ENCODE data around the gene SLC5A6.

SLC5A6 gene

DNA sequence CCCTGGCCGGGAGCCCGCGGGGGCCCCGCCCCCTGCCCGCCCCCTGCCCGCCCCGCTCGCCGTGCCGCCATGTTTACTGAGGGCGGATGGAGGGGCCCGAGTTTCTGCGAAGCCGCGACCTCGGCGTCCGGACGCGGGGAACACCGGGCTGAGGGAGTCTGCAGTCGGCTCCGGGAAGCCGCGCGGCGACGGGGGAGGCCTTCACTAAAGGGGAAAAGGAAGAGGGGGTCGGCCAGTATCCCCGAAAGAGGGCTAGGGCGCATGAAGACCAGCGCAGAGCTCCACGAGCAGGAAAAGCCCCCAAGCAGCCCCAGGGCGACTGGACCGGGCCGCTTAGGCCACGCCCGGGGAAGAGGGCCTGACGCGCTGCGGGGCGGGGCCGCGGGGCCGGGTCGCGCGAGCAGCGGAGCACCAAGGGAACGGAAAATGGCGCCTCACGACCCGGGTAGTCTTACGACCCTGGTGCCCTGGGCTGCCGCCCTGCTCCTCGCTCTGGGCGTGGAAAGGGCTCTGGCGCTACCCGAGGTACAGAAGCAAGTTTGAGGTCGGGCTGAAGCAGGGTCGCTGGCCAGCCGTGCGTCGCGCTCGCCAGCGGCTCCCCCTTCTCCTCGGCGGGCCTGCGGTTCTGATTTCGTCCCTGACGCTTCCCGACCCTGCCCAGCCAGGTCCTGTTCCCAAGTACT, at the start of gene SLC5A6, which contains the start of gene ATRAID:
TSS of gene SLC5A6 (minus strand) at position 326 of the 683 bp plus-strand sequence. CDS start 4,618 bp downstream, outside the sequence.
TSS of gene ATRAID (plus strand) at position 99 of the 683 bp plus-strand sequence. CDS start at position 427, 328 bp downstream.
- peak; percentile 86 for DNase-seq

DNA sequence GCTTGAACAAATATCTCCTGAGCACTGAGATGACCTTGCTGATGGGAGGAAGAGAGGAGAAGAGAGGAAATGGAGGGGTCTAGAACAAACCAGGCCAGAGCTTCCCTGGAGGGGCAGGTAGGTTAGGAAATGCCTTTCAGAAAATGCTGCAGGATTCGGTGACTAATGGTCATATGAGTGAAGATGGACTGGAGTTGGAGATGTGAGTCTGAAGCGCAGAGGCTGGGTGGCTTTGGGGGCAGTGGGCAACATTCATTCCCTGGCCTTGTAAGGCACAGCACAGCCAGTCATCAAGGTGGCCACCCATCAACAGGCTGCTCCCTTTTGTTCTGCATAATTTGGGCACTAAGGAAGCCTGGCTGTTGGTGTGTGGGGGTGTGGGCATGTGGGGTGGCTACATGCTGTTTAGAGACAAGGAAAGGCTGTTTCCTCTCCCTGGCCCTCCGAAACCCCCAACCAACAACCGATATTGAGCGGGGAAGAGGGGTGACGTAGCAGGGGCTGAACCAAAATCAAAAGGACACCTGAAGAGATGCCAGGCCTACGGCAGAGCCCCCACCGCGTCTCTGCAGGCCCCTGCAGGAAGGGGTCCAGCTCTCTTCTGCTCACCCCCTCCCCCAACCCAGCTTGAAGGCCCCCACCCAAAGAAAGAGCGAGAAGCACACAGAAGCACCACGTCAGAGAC, 49.3 kb upstream of the SLC5A6 start:
- DNase-seq: no peak

DNA sequence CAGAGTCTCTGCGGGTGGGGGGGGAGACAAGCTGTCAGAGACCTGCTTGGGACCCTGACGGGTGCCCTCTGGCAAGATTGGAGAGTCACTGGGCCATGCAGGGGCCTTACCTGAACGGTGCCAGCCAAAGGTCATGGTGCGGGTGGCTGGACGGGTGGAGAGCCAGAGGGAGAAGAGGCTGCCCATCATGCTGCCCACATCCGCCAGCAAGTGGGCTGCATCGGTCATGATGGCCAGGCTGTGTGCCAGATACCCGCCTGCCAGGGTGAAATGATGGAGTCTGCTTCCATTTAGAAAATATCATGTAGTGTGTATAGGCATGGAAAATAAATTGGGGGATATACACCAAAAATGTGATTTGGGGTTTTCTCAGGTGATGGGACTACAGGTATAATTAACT, 46.0 kb upstream of the SLC5A6 start:
- no peak for DNase-seq

DNA sequence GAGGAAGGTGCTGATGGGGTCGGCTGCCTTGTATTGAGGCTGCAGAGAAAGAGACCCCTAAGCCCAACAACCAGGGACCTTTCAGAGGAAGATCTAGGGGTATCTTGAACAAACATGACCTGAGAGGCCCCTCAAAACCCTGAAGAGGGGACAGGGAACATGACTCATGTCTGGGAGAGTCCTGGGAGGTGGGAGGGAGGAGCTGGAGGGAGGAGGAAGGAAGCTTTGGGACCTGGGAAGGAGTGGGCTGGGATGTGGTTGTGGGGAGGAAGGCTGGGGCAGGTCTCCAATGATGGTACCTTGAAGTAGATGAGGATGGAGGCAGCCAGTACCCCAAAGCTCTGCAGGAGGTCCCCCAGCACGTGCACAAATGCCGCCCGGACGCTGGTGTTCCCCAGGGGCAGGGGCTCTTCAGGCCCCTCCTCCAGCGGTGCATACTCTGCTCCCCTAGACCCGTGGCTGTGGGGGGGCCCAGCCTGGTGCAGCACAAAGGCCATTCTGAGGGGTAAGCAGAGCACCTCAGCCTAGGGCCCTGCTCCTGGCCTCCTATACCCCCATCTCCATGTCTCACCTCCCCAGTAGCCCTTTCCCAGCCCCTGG, 44.9 kb upstream of the SLC5A6 start:
- no peak for DNase-seq

DNA sequence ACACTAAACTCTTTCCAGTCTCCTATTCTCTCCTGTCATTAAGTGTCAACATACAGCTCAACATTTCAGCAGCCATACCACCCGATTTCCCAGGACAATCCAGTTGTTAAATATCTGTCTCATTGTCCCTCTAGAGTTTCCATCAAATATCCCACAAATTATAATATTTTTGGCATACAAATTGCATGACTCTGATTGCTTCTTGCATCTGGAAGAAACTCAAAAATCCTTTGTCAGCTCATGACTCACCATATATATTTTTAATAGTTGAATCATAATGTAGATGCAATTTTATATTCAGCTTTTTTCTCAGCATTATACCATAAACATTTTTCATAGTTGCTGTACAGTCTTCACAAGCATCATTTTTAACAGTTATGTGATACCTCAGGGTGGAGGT, 43.6 kb upstream of the SLC5A6 start:
- DNase-seq: no peak

DNA sequence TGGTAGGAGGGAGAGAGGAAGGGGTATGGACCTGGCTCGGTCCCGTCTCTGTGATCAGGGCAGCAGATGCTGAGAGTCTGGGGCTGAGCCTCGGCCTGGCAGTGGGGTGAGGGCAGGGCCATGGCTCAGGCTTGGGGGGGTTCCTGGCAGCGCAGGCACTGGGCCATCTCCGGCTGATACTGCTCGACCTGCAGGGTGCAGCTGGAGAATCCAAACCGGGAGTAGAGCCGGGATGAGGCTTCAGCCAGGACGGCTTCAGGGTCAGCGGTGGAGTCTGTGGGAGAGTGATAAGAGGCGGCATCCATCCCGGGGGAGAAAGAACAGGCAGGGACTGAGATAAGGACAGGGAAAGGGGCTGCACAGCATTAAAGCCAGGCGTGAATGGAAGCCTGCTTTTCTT, 43.1 kb upstream of the SLC5A6 start:
- DNase-seq: no peak

DNA sequence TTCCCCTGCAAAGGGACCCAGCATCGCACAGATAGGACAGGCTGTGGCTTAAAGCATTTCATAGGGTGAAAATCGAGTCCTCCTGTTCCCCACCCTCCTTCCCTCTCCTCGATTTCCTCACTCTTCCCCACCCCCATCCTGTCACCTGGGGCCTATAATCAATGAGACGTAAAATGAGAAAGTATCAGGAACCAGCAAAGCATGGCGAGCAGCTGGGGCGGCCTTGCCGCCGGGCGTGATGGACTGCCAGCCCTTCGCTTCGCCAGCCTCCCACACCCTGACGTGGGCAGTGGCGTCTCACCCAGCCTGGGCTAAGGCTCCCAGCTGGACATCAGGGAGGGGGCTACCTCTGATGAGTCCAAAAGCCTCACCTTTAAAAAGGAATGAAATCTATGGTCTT, 39.7 kb upstream of the SLC5A6 start:
- DNase-seq: no peak

DNA sequence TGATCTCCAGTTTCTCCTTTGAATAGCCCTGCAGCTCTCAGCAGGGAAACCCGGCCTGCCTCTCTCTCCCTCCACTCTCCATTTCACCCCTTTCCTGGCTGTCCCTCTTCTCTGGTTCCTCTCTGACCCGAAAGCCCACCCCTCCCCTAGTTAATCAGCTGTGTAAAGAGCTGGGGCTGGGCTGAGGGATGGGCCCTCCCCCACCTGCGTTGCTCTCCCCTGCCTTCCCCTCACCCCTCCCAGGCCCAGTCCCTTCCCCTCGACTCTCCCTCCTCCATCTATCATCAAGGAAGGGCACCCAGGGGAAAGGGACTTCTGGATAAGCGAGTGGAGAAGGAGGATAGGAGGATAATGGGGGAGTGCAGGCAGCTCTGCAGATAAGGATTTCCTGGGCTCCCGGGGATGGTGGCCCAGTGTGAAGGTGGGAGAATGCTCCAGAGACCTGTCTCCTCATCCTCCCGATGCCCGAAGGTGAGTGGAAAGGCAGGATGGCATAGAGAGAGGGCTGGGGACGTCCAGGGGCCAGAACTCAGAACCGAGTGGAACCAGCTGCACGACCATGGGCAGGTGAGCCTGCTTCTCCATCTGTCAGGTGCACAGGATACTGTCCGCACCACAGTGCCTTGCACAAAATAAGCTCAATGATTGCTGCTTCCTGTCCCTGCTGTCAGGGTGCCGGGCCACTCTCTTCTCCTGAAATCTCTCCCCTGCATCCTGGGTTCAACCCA, 38.7 kb upstream of the SLC5A6 start:
- DNase-seq: no peak

DNA sequence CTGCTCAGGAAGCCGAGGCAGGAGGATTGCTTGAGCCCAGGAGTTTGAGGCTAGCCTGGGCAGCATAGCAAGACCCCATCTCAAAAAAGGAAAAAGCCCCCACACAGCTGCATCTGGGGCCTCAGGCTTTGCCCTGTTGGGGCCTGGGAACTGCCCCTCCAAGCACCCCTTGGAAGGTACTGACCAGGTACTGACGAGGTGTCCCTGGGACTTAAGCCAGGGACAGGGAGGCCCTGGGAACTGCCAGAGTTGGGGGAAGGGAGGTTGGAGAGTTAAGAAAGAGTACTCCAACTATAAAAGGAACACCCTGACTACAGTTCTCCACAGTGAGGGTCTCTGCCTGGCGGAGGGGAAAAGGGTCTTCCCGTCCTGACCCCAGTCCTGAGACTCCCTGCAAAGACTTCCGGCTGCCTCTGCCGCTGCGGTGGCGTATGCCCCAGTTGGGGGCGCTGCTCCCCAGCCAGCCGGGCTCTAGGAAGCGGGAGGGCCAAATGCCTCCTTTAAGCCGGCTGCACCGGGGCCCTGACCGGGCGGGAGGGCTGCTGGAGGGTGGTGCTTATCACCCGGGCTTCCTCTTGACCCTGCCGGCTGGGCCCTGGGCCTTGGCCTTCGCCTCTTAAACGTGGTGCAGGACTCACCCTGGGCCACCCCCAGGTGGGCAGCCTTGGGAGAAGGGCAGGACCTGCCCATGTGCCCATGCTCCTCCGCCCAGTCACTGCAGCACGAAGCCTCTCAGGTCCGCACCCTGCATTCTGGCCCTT, 38.0 kb upstream of the SLC5A6 start:
- DNase-seq: peak; percentile 19

DNA sequence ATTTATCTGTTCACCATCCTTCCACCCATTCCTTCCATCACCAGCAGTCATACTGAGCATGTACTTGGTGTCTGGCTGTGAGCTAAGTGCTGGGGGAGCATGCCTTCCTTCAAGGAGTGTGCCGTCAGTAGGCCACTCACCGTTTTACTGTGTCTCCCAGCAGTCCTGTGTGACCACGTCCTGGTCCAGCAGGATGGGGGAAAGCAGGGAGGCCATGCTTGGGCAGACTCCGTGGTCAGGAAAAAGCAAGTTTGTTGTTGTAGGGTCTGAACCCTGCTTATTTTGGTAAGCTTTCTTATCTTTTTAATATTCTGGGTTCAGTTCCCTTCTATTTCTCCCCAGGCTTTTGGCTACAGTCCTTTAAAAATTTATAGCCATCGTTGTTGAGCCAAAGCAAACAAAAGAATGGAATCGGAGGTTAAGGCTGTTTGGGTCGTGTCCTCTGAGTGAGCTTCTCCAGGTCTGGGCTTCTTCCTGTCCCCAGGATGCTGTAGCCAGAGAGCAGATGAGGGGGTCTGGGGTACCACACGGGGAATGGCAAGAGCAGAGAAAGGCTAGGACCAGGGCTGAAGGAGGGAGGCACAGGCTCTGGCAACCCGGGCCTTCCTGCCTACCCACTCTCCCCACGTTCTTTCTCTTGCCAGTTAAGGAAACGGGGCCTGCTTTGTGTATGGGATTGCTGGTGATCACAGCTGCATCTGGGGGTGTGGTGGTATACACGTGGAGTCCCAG, 37.3 kb upstream of the SLC5A6 start:
- DNase-seq: no peak

DNA sequence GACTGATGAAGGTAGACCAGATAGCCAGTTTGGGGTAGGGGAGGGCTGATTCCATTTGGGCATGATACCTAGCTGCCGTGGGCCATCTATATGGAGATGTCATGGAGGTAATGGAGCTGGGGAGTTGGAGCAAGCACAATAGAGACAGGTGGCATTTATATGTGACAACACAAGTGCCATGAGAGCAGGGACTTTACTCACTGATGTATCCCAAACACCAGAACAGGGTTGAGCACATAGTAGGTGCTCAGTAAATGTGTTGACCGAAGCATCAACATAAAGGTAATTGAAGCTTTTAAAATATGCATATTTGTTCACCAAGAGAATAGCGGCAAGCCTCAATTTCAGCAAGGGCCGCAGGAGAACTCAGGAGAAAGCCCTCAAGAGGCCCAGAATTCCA, 35.8 kb upstream of the SLC5A6 start:
- no peak for DNase-seq

DNA sequence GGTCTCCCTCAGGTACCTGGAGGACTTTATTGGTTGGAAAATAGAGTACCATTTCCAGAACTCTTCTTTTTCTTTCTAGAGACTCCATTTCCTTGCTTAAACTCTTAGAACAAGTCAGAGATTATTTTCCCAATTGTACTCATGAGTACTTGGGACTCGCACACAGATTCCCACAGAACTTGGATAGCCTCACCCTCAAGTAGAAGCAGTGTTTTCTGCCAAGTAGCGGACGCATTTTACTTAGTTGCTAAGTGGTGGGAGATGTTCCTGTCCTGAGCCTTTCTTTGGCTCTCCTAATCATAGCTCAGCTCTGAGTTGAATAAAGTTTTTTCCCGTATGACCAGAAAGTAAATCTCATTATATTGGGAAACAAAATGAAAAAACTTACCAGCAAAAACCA, 33.6 kb upstream of the SLC5A6 start:
- no peak for DNase-seq

DNA sequence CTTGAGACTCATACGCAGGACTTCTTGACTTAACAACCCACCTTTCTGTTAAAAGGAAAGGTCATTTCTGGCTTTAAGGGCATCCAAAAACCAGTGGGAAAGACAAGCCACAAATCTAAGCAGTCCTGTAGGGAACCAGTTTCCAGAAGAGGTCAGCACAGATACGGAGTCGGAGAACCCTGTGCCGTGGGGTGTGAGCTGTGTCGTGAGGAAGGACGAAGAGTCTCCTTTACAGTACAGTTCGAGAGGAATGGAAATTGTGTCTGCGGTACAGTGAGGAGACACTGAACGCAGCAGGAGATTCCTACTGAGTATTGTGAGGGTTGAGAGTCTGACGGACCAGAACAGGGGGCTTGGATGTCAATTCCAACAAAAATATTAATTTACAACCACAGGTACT, 33.0 kb upstream of the SLC5A6 start:
- no peak for DNase-seq

DNA sequence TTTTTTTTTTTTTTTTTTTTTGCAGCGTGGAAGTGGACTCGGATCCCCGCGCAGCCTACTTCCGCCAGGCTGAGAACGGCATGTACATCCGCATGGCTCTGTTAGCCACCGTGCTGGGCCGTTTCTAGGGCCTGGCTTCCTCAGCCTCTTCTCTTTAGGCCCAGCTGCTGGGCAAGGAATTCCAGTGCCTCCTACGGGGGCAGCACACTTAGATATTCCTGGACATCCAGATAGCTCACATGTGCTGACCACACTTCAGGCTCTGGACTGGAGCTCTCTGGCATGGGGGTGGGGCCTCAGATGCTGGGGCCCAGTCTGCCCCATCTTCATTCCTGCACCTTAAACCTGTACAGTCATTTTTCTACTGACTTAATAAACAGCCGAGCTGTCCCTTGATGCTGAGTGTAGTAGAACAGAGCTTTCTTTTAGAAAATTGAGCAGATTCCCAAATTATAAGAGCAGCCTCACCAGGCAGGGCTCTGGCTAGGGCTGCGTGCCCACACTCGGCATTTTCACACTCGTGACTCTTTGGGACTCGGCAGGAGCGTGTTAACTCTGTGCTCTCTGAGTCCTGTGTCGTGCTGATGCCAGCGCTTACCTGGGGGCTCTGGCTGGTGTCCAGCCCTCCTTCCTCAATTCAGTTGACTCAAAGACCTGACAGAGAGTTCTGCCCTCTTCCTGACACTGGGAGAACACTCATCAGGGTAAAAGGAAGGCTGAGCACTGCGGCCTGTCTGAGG, 31.5 kb upstream of the SLC5A6 start:
- no peak for DNase-seq

DNA sequence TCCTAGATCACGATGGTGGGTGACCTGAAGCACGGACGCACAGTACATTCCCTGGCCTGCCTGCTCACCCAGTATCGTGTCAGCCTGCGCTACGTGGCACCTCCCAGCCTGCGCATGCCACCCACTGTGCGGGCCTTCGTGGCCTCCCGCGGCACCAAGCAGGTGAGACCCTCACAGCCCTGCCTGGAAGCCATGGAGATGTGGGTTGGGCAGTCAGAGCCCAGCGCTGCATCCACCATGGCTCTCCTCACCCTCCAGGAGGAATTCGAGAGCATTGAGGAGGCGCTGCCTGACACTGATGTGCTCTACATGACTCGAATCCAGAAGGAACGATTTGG, 30.5 kb upstream of the SLC5A6 start:
- DNase-seq: no peak

DNA sequence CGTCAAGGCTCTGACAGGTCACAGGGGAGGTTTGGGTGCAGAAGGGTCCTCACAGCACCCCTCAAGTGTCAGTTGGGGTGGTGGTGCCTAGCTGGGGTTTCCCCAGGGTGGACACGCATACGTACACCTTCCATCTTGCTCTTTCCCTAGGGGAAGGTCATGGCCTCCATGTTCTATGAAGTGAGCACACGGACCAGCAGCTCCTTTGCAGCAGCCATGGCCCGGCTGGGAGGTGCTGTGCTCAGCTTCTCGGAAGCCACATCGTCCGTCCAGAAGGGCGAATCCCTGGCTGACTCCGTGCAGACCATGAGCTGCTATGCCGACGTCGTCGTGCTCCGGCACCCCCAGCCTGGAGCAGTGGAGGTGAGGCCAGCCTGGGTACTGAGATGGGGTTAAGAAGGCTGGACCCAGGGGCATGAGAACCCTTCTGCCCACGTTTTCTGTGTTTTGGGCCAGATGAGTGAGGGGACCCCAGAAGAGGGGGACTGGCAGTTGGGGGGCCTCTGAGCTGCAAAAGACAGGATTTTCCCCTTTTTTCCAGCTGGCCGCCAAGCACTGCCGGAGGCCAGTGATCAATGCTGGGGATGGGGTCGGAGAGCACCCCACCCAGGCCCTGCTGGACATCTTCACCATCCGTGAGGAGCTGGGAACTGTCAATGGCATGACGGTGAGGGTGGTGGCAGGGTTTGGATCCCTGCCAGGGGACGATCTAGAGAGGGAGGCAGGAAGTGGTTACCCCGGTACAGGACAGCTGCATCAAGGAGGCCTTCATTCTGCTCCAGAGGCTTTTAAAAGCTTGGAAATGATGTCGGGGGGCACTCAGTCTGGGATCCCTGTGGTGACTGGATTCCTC, 29.9 kb upstream of the SLC5A6 start:
- no peak for DNase-seq

DNA sequence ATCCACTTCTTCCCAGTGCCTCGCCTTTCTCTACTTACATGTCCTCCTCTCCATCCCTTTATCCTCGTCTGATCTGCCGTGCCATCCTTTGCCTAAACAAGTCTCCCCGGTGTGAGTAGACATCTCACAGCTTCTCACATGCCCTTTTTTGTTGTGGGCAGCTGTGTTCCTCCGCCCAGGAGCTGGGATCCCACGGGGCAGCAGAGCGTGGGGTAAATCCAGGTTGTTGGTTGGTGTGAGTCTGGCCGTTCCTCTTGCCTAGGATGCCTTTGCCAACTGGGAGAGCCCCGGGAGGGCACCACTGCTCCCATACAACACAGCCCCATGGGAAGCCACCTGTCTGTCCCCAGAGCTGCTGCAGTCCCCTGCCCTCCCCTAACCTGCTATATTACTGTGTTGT, 28.3 kb upstream of the SLC5A6 start:
- DNase-seq: no peak

DNA sequence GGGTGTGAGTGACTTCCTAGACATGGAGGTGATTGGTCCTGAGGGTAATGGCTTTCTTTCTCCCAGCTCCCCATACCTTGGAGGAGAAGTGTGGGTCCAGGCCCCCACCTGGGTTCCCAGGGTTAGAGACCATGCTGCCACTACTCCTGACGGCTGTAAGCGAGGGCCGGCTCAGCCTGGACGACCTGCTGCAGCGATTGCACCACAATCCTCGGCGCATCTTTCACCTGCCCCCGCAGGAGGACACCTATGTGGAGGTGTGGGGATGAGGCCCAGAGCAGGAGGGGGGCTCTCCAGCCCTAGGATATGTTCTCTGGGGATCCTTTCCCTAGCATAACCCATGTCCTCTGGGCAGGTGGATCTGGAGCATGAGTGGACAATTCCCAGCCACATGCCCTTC, 26.9 kb upstream of the SLC5A6 start:
- no peak for DNase-seq

DNA sequence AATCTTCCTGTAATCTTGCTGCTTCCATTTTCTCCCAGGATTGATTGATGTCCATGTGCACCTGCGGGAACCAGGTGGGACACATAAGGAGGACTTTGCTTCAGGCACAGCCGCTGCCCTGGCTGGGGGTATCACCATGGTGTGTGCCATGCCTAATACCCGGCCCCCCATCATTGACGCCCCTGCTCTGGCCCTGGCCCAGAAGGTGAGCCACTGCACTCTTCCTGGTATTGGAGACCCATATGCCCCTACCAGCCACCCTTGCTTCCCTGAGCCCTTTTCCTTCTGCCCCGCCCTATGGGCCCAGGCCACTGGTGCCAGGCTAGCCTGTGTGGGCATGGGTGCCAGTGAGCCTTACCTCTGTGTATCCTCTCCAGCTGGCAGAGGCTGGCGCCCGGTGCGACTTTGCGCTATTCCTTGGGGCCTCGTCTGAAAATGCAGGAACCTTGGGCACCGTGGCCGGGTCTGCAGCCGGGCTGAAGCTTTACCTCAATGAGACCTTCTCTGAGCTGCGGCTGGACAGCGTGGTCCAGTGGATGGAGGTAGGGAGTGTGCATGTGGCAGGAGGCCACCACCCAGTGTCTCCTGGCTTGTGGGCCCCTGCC, 25.4 kb upstream of the SLC5A6 start:
- DNase-seq: no peak

DNA sequence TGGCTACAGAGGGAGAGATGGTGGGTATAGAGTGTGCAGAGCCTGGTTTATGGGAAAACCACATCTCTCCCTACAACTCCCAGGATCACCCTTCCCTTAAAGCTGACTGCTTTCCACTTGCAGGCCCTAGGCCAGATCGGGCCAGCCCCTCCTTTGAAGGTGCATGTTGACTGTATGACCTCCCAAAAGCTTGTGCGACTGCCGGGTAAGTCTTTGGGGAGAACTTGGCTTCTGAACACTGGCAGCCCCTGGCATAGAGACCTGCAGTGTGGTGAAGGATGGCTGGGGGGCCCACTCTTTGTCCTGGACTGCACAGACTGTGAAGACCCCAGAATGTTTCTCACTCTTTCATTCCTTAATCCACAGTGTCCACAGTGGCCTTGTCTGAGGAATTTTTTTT, 24.6 kb upstream of the SLC5A6 start:
- DNase-seq: no peak

All from activated effector memory CD4-positive, alpha-beta T cell treated with Interleukin-2 at 50 U/mL for 16 hours (primary cell).